ENCODE results near the gene NDN. TPM values are rescaled to one million over a fixed set of nuclear protein-coding genes. Genes with fewer than 3 reads are reported as not detected.

Gene NDN, protein sequence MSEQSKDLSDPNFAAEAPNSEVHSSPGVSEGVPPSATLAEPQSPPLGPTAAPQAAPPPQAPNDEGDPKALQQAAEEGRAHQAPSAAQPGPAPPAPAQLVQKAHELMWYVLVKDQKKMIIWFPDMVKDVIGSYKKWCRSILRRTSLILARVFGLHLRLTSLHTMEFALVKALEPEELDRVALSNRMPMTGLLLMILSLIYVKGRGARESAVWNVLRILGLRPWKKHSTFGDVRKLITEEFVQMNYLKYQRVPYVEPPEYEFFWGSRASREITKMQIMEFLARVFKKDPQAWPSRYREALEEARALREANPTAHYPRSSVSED
- 517 and 582 TPM in 2 replicates for polyA plus RNA-seq
- polyA minus RNA-seq, result 255 and 259 TPM in 2 replicates

DNA sequence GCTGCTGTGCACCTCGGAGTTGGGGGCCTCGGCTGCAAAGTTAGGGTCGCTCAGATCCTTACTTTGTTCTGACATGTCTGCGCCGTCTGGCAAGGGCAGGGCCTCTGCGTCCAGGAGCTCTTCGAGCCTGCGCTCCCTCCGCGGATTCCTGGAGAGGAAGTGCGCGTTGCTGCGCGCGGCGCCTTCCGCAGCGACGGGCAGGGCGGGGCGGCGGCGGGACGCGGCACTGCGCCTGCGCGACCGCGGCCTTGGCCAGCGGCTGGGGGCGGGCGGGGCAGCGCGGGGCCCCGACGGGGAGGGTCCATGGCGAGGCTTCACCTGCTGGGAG lies at the start of gene NDN:
NDN (minus strand) TSS at position 163 of the 328 bp plus-strand sequence; CDS start at position 75, 88 bp downstream.
- H3K79me2 ChIP-seq (replicated peaks; ENCODE audit: insufficient read depth, low read length), result peaks cover 11% of the 10 kb centered on the region
- H3K9me2 ChIP-seq (ENCODE audit: insufficient read depth, low read length), result no peaks in the 10 kb centered on the region
- H3K4me3 ChIP-seq (ENCODE audit: low read length), result peak within 1 kb of the TSS; percentile 75
- H3K4me2 ChIP-seq (ENCODE audit: low read length), result peak within 1 kb of the TSS; percentile 78
- peak within 1 kb of the TSS; percentile 75 for H3K9ac ChIP-seq (ENCODE audit: low read length)
- H2AFZ ChIP-seq (ENCODE audit: low read depth, low read length), result no peak within 1 kb of the TSS
- no peaks in the 10 kb centered on the region for H3K9me3 ChIP-seq (ENCODE audit: low read length)
- no peaks in the 10 kb centered on the region for H4K20me1 ChIP-seq (ENCODE audit: insufficient read depth)
- H3K36me3 ChIP-seq (ENCODE audit: insufficient read depth, low read length), result no peaks in the 10 kb centered on the region
- TF ChIP-seq MXI1 (conservative IDR thresholded peaks at IDR 0.05; ENCODE audit: poor library complexity, severe bottlenecking), result no peak
- no peak for TF ChIP-seq EZH2 (IDR thresholded peaks at IDR 0.05; ENCODE audit: borderline replicate concordance, insufficient read depth, low read length, poor library complexity, severe bottlenecking)
- TF ChIP-seq SMC3 (conservative IDR thresholded peaks at IDR 0.05; ENCODE audit: poor library complexity), result no peak
- TF ChIP-seq RAD21 (conservative IDR thresholded peaks at IDR 0.05), result no peak
- no peak for TF ChIP-seq TAF1 (IDR thresholded peaks at IDR 0.05; ENCODE audit: low read depth)
- peak; percentile 83 for TF ChIP-seq POLR2AphosphoS5 (IDR thresholded peaks at IDR 0.05)
- no peak for TF ChIP-seq EP300 (conservative IDR thresholded peaks at IDR 0.05; ENCODE audit: poor library complexity, severe bottlenecking)
- TF ChIP-seq, protein P1, sequence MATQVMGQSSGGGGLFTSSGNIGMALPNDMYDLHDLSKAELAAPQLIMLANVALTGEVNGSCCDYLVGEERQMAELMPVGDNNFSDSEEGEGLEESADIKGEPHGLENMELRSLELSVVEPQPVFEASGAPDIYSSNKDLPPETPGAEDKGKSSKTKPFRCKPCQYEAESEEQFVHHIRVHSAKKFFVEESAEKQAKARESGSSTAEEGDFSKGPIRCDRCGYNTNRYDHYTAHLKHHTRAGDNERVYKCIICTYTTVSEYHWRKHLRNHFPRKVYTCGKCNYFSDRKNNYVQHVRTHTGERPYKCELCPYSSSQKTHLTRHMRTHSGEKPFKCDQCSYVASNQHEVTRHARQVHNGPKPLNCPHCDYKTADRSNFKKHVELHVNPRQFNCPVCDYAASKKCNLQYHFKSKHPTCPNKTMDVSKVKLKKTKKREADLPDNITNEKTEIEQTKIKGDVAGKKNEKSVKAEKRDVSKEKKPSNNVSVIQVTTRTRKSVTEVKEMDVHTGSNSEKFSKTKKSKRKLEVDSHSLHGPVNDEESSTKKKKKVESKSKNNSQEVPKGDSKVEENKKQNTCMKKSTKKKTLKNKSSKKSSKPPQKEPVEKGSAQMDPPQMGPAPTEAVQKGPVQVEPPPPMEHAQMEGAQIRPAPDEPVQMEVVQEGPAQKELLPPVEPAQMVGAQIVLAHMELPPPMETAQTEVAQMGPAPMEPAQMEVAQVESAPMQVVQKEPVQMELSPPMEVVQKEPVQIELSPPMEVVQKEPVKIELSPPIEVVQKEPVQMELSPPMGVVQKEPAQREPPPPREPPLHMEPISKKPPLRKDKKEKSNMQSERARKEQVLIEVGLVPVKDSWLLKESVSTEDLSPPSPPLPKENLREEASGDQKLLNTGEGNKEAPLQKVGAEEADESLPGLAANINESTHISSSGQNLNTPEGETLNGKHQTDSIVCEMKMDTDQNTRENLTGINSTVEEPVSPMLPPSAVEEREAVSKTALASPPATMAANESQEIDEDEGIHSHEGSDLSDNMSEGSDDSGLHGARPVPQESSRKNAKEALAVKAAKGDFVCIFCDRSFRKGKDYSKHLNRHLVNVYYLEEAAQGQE (IDR thresholded peaks at IDR 0.05; ENCODE audit: borderline replicate concordance), result peak; percentile 54
- TF ChIP-seq, protein P2, sequence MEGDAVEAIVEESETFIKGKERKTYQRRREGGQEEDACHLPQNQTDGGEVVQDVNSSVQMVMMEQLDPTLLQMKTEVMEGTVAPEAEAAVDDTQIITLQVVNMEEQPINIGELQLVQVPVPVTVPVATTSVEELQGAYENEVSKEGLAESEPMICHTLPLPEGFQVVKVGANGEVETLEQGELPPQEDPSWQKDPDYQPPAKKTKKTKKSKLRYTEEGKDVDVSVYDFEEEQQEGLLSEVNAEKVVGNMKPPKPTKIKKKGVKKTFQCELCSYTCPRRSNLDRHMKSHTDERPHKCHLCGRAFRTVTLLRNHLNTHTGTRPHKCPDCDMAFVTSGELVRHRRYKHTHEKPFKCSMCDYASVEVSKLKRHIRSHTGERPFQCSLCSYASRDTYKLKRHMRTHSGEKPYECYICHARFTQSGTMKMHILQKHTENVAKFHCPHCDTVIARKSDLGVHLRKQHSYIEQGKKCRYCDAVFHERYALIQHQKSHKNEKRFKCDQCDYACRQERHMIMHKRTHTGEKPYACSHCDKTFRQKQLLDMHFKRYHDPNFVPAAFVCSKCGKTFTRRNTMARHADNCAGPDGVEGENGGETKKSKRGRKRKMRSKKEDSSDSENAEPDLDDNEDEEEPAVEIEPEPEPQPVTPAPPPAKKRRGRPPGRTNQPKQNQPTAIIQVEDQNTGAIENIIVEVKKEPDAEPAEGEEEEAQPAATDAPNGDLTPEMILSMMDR (IDR thresholded peaks at IDR 0.05; ENCODE audit: poor library complexity, severe bottlenecking), result no peak
- H3F3A ChIP-seq (ENCODE audit: insufficient read depth, low read length, poor library complexity, severe bottlenecking), result no peaks in the 10 kb centered on the region
- H3K27ac ChIP-seq (ENCODE audit: low read length), result peak within 1 kb of the TSS; percentile 67
- H3K27me3 ChIP-seq (ENCODE audit: insufficient read depth, low read depth, low read length), result no peaks in the 10 kb centered on the region

DNA sequence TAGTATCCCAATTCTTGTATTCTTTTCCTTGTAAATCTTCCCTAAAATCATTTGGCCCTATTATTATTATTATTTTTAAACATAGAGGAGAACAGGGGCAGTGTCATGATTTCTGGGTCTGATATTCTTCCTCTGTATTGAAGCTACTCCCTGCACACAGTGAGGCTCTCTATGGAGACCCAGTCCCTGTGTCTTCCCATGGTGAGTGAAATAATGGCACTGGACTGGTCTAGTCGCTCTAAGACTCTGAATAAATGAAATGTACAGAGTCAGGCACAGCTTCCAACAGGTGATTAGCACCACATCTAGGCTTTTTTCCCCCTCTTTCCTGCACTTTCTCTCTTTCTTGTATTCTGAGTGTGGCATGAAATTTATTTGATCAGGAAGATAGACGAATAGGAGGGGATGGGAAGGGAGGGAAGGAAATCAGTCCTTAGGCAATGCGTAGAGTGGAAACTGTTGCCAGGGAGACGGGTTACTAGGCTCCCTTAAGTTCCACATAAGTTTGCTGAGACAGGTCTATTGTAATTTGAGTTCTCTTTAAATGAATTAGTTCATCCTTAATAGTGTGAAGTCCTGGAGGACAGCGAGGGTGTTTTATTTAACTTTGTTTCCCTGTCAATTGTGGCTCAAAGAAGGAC lies 49.0 kb upstream of the NDN start:
- H3F3A ChIP-seq (ENCODE audit: insufficient read depth, low read length, poor library complexity, severe bottlenecking), result no peaks in the 10 kb centered on the region
- H4K20me1 ChIP-seq (ENCODE audit: insufficient read depth), result no peaks in the 10 kb centered on the region
- H3K4me3 ChIP-seq (ENCODE audit: low read length), result peak overlapping the region; percentile 19
- no peak overlapping the region for H2AFZ ChIP-seq (ENCODE audit: low read depth, low read length)
- peak overlapping the region; percentile 96 for H3K27ac ChIP-seq (ENCODE audit: low read length)
- H3K36me3 ChIP-seq (ENCODE audit: insufficient read depth, low read length), result no peaks in the 10 kb centered on the region
- no peaks in the 10 kb centered on the region for H3K9me3 ChIP-seq (ENCODE audit: low read length)
- H3K9me2 ChIP-seq (ENCODE audit: insufficient read depth, low read length), result no peaks in the 10 kb centered on the region
- TF ChIP-seq SMC3 (conservative IDR thresholded peaks at IDR 0.05; ENCODE audit: poor library complexity) (peak; percentile 14), POLR2AphosphoS5 (IDR thresholded peaks at IDR 0.05) (no peak)
- peak overlapping the region; percentile 48 for H3K9ac ChIP-seq (ENCODE audit: low read length)
- no peaks in the 10 kb centered on the region for H3K79me2 ChIP-seq (replicated peaks; ENCODE audit: insufficient read depth, low read length)
- H3K4me2 ChIP-seq (ENCODE audit: low read length), result no peak overlapping the region
- H3K27me3 ChIP-seq (ENCODE audit: insufficient read depth, low read depth, low read length), result no peaks in the 10 kb centered on the region
